OCI-LY1 (cell line): ENCODE results near the gene FABP6.
"Not testable (repeated sequence)": the region's sequence is repeated elsewhere in the genome, so short reads cannot be mapped to it uniquely, and the experiment has no call there.

Experiments used
- H2AFZ ChIP-seq: fragments of 200-600 bp; sonication (generic), shearing (Covaris generic); 2 replicates; pipeline ENCODE4 v1.6.0; 2014; ENCODE audit warnings: antibody characterized with exemption, mild to moderate bottlenecking, low read length
- H3F3A ChIP-seq: fragments of 200-600 bp; sonication (generic), shearing (Covaris generic); 2 replicates; pipeline ENCODE4 v1.6.0; 2014; ENCODE audit warnings: mild to moderate bottlenecking, antibody characterized with exemption, low read length, moderate library complexity; ENCODE audit not compliant: insufficient read depth
- H3K27ac ChIP-seq: fragments of 200-600 bp; sonication (generic); 2 replicates; pipeline ENCODE4 v1.5.1; 2014; ENCODE audit warnings: low read length, mixed run types, mild to moderate bottlenecking, low read depth; ENCODE audit not compliant: poor library complexity, severe bottlenecking
- H3K27me3 ChIP-seq: fragments of 200-600 bp; sonication (generic); 2 replicates; pipeline ENCODE4 v1.6.0; 2014; ENCODE audit warnings: antibody characterized with exemption, mild to moderate bottlenecking, low read length, moderate library complexity; ENCODE audit not compliant: insufficient read depth
- H3K36me3 ChIP-seq: fragments of 200-600 bp; sonication (generic); 2 replicates; pipeline ENCODE4 v1.6.1; 2014; ENCODE audit warnings: mild to moderate bottlenecking, antibody characterized with exemption, low read length, moderate library complexity, mixed read lengths; ENCODE audit not compliant: insufficient read depth
- H3K4me1 ChIP-seq: fragments of 200-600 bp; sonication (generic); 2 replicates; pipeline ENCODE4 v1.5.1; 2014; ENCODE audit warnings: mild to moderate bottlenecking, low read length, moderate library complexity; ENCODE audit not compliant: insufficient read depth, severe bottlenecking
- H3K4me2 ChIP-seq: fragments of 200-600 bp; sonication (generic), shearing (Covaris generic); 2 replicates; pipeline ENCODE4 v1.6.1; 2014; ENCODE audit warnings: low read length
- H3K4me3 ChIP-seq: fragments of 200-600 bp; sonication (generic); 2 replicates; pipeline ENCODE4 v1.5.1; 2014; ENCODE audit warnings: low read length, low read depth, mild to moderate bottlenecking, mixed read lengths; ENCODE audit not compliant: poor library complexity, severe bottlenecking
- H3K79me2 ChIP-seq: fragments of 200-600 bp; shearing (Covaris generic); 2 replicates; pipeline ENCODE4 v1.6.1; 2016; ENCODE audit warnings: mixed run types, low read length, mixed read lengths; ENCODE audit not compliant: insufficient read depth
- H3K9ac ChIP-seq: fragments of 200-600 bp; sonication (generic), shearing (Covaris generic); 2 replicates; pipeline ENCODE4 v1.6.1; 2014; ENCODE audit warnings: mild to moderate bottlenecking, low read length, mixed read lengths
- H3K9me2 ChIP-seq: fragments of 200-600 bp; sonication (generic), shearing (Covaris generic); 2 replicates; pipeline ENCODE4 v1.6.1; 2014; ENCODE audit warnings: low read depth, mild to moderate bottlenecking, low read length, mixed read lengths
- H3K9me3 ChIP-seq: fragments of 200-600 bp; shearing (Covaris generic); 2 replicates; pipeline ENCODE4 v1.6.1; 2014; ENCODE audit warnings: low read length, mixed read lengths
- H4K20me1 ChIP-seq: fragments of 200-600 bp; sonication (generic), shearing (Covaris generic); 2 replicates; pipeline ENCODE4 v1.6.0; 2016; ENCODE audit warnings: mild to moderate bottlenecking, low read length; ENCODE audit not compliant: insufficient read depth
- EZH2 ChIP-seq: fragments of 200-600 bp; sonication (generic), shearing (Covaris generic); IDR thresholded peaks from 2 replicates; pipeline ENCODE4 v1.8.0; 2017; ENCODE audit warnings: borderline replicate concordance, mixed run types, mild to moderate bottlenecking, antibody characterized with exemption, low read length, moderate library complexity, mixed read lengths
- TF ChIP-seq, protein P1 (sequence below): fragments of 200-600 bp; sonication (generic), shearing (Covaris generic); IDR thresholded peaks from 2 replicates; pipeline ENCODE4 v1.5.1; 2017; ENCODE audit warnings: mild to moderate bottlenecking, antibody characterized with exemption, low read length, moderate library complexity, mixed read lengths

The FABP6 gene

DNA sequence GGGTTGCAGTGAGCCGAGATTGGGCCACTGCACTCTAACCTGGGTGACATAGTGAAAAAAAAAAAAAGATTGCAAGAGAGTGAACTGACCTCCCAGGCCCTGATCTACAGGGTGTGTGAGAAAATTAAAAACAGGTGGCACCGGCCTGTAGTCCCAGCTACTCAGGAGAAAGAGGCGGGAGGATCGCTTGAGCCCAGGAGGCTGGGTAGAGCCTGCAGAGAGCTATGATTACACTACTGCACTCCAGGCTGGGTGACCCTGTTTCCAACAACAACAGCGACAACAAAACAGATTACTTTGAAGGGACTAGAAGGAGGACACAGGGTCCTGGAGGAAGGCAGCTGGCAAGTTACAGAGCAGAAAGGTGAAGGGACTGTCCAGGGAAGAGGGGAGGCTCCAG lies 42.2 kb upstream of the FABP6 start:
- H3K9me2 ChIP-seq = no peaks in the 10 kb centered on the region
- no peaks in the 10 kb centered on the region for H4K20me1 ChIP-seq
- H3K4me1 ChIP-seq = no peaks in the 10 kb centered on the region
- no peak overlapping the region for H3K4me2 ChIP-seq
- H3K9ac ChIP-seq = no peak overlapping the region
- H2AFZ ChIP-seq = no peak overlapping the region
- no peaks in the 10 kb centered on the region for H3K79me2 ChIP-seq
- H3F3A ChIP-seq = no peaks in the 10 kb centered on the region
- no peaks in the 10 kb centered on the region for H3K9me3 ChIP-seq
- H3K36me3 ChIP-seq = no peaks in the 10 kb centered on the region
- TF ChIP-seq EZH2 = no peak
- TF ChIP-seq, protein P1, sequence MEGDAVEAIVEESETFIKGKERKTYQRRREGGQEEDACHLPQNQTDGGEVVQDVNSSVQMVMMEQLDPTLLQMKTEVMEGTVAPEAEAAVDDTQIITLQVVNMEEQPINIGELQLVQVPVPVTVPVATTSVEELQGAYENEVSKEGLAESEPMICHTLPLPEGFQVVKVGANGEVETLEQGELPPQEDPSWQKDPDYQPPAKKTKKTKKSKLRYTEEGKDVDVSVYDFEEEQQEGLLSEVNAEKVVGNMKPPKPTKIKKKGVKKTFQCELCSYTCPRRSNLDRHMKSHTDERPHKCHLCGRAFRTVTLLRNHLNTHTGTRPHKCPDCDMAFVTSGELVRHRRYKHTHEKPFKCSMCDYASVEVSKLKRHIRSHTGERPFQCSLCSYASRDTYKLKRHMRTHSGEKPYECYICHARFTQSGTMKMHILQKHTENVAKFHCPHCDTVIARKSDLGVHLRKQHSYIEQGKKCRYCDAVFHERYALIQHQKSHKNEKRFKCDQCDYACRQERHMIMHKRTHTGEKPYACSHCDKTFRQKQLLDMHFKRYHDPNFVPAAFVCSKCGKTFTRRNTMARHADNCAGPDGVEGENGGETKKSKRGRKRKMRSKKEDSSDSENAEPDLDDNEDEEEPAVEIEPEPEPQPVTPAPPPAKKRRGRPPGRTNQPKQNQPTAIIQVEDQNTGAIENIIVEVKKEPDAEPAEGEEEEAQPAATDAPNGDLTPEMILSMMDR = no peak
- peaks cover 7% of the 10 kb centered on the region; the same call in 1 of the 2 replicates for H3K27me3 ChIP-seq
- H3K27ac ChIP-seq = no peak overlapping the region
- no peak overlapping the region for H3K4me3 ChIP-seq

DNA sequence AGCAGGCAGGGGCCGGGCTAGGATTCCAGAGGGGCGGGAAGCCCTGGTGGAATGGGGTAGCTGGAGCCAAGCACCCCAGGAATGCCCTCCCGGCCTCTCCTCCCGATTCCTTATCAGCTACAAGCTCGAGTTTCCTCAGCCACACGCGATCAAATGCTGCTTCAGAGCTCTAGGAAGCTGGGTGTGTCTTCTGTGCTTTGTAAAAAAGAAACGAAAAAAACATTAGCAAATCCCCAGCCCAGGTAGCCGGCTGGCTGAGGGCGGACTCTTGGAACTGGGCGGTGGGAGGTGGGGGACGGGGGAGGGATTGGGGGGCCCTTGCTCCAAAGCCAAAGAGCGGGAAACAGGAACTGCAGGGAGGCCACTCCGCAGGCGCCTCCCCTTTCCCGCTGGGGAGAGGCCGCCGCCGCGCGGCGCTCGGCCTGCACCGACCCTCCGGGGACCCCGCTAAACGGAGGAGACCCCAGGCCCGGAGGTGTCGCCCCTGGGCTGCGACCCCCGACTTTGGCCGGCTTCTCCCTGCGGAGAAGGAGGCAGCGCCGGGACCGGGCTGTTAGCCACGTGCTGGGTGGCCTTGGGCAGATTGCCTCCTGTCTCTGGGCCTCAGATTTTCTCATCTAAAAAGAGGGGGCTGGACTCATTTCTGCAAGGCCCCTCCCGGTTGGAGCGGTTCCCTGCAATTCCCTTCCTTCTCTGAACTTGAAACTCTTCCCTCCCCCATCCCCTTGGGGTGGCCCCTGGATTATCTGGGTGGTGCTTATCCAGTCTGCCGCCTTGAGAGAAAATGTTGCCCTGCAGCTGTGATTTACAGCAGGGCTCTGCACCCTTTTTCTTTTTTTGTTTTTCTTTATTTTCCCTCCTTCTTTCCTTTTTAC lies 40.9 kb upstream of the FABP6 start:
- H3K36me3 ChIP-seq = no peaks in the 10 kb centered on the region
- no peak overlapping the region for H2AFZ ChIP-seq
- H3K27me3 ChIP-seq = peaks cover 7% of the 10 kb centered on the region; the same call in 1 of the 2 replicates
- no peaks in the 10 kb centered on the region for H4K20me1 ChIP-seq
- no peaks in the 10 kb centered on the region for H3K9me2 ChIP-seq
- no peak overlapping the region for H3K4me3 ChIP-seq
- TF ChIP-seq, protein P1 = no peak
- no peak for TF ChIP-seq EZH2
- no peaks in the 10 kb centered on the region for H3K4me1 ChIP-seq
- H3K4me2 ChIP-seq = no peak overlapping the region
- no peaks in the 10 kb centered on the region for H3K9me3 ChIP-seq
- no peak overlapping the region for H3K27ac ChIP-seq
- no peaks in the 10 kb centered on the region for H3F3A ChIP-seq
- no peak overlapping the region for H3K9ac ChIP-seq
- H3K79me2 ChIP-seq = no peaks in the 10 kb centered on the region

DNA sequence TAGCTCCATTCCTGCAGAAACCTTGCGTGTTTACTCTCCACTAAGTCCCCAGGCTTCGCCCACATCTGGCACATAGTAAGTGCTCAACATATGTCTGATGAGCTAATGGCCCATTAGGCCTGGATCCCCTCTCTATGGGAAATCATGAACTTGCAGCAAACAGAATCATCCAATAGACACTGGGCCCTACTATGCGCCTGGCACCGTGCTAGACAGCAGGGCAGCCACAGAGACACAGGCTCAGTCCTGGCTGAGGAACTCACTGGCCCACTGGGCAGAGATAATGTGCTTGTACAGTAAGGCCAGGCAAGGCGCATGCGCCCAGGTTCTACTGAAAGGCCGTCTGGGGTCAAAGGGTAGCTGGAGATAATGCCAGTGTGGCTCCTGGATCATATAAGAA lies 36.9 kb upstream of the FABP6 start:
- no peaks in the 10 kb centered on the region for H3K4me1 ChIP-seq
- no peaks in the 10 kb centered on the region for H3K27me3 ChIP-seq
- no peaks in the 10 kb centered on the region for H3K9me2 ChIP-seq
- no peaks in the 10 kb centered on the region for H4K20me1 ChIP-seq
- TF ChIP-seq, protein P1 = no peak
- TF ChIP-seq EZH2 = no peak
- H3K79me2 ChIP-seq = no peaks in the 10 kb centered on the region
- no peaks in the 10 kb centered on the region for H3K36me3 ChIP-seq
- no peaks in the 10 kb centered on the region for H3F3A ChIP-seq
- H3K9me3 ChIP-seq = no peaks in the 10 kb centered on the region
- no peak overlapping the region for H3K4me2 ChIP-seq
- no peak overlapping the region for H3K4me3 ChIP-seq
- no peak overlapping the region for H2AFZ ChIP-seq
- H3K27ac ChIP-seq = no peak overlapping the region
- H3K9ac ChIP-seq = no peak overlapping the region

DNA sequence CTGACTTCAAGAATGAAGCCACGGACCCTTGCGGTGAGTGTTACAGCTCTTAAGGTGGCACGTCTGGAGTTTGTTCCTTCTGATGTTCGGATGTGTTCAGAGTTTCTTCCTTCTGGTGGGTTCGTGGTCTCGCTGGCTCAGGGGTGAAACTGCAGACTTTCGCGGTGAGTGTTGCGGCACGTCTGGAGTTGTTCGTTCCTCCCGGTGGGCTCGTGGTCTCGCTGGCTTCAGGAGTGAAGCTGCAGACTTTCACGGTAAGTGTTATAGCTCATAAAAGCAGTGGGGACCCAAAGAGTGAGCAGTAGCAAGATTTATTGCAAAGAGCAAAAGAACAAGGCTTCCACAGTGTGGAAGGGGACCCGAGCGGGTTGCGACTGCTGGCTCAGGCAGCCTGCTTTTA lies 36.2 kb upstream of the FABP6 start:
- H3K4me1 ChIP-seq, H2AFZ ChIP-seq: not testable (repeated sequence)

DNA sequence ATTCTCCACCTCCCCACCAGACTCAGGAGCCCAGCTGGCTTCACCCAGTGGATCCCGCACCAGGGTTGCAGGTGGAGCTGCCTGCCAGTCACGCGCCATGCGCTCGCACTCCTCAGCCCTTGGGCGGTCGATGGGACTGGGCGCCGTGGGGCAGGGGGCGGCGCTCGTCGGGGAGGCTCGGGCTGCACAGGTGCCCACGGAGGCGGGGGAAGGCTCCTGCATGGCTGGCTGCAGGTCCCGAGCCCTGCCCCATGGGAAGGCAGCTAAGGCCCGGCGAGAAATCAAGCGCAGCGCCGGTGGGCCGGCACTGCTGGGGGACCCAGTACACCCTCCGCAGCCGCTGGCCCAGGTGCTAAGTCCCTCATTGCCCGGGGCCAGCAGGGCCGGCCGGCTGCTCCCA lies 35.5 kb upstream of the FABP6 start:
- not testable (repeated sequence) for H3F3A ChIP-seq, H3K9ac ChIP-seq, H3K27me3 ChIP-seq, H3K4me1 ChIP-seq, H3K27ac ChIP-seq, H3K9me2 ChIP-seq, H3K36me3 ChIP-seq, H3K79me2 ChIP-seq, H3K9me3 ChIP-seq, H2AFZ ChIP-seq, H3K4me2 ChIP-seq, H3K4me3 ChIP-seq, H4K20me1 ChIP-seq

More for the DNA sequence above, 36.2 kb upstream of the FABP6 start:
- not testable (repeated sequence) for H3K36me3 ChIP-seq, H4K20me1 ChIP-seq, H3K4me3 ChIP-seq, H3K9ac ChIP-seq, H3K79me2 ChIP-seq, H3F3A ChIP-seq, H3K27me3 ChIP-seq, H3K27ac ChIP-seq, H3K4me2 ChIP-seq, H3K9me3 ChIP-seq, H3K9me2 ChIP-seq
